Activated CD4-positive, alpha-beta T cell treated with anti-CD3 and anti-CD28 coated beads for 1 hour (primary cell): ENCODE results near the gene SLC29A3.
"Not testable (repeated sequence)": the region's sequence is repeated elsewhere in the genome, so short reads cannot be mapped to it uniquely, and the experiment has no call there.

ENCODE experiments used
- DNase-seq: peaks from one replicate; pipeline ENCODE4 v3.0.0-alpha.2; 2020

SLC29A3 gene

GRCh38 chr10:71319042-71319799, at the start of gene SLC29A3:
TSS of gene SLC29A3 (plus strand) at chr10:71319259. CDS start at chr10:71319310, 51 bp downstream.
- peak; percentile 76 for DNase-seq

- no peak for DNase-seq
Observed at GRCh38 chr10:71269301-71270288, 49.5 kb upstream of the SLC29A3 start.

- no peak for DNase-seq
Observed at GRCh38 chr10:71270301-71271220, 48.5 kb upstream of the SLC29A3 start.

DNA sequence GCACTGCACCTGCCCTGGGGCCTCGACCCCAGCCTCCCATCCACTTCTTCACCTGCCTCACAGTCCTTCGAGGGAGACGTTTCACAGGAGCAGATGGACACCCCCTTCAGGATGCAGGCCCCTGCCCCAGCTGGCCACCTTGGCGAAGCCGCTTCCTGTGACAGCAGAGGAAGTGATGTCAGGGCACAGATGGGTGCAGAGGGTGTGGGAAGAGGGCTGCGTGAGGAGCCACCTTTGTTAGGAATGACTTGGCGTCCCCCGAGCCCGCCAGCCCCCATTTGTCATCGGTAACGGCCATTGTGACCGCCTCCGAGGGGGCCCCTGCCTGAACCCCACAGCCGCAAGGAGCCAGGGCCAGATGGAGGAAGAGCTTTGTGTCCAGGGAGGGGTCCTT, 47.4 kb upstream of the SLC29A3 start:
- no peak for DNase-seq

DNA sequence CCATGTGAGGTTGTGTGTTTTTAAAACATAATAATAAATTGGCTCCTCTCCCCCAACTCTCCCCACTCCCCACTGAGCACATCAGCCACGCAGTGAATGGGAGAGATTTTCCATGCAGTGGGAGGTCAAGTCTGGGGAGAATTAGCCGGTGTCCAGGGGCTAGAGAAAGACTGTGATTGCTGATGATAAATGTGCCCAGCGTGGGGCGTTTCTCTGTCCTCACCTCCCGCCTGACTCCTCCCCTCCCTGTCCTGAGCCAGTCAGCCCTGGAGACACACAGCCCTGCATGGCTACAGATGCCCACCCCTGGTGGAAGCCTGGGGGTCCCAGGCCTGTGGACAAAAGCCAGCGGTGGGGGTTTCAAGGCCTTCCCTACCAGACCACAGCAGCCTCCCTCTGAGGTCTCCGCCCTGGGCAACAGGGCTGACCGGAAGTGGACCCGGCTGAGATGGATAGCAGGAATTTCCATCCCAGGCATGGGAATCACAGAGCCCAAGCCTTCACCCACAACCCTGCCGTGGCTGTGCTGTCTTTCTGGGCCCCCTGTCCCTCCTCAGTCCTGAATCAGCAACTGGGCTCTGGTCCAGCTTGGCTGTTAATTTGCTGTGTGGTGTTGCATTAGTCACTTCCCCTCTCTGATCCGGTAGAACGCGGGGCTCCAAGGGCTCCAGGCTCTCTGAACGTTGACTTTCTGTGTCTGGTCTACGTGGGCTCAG, 46.8 kb upstream of the SLC29A3 start:
- no peak for DNase-seq

DNA sequence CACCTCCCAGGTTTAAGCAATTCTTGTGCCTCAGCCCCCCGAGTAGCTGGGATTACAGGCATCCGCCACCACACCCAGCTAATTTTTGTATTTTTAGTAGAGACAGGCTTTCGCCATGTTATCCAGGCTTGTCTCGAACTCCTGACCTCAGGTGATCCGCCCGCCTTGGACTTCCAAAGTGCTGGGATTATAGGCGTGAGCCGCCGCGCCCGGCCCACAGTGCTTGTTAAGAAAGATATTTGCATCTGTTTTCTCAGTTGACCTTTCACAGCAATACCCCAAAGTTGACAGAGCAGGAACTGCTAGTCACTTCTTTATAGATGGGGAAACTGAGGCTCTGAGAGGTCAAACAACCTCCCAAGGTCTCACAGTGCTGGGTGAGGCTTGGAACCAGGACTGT, 46.1 kb upstream of the SLC29A3 start:
- not testable (repeated sequence) for DNase-seq

DNA sequence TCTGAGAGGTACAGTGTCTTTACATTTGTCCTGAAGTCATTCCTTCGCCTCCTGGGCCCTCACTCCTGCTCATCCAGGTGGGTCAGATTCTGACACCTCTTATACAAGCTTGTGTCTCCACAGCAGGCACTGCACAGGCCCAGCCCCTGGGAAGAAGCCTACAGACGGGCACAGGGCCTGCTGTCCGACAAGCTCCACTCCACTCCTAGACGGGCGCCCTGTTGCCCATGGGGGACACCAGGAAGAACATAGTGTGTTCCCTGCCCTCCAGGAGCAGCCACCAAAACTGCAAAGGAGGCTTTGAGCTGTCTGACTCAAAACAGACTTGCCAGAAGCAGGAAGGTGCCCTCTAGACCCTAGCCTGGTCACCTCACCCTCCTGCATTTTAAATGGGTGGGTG, 45.6 kb upstream of the SLC29A3 start:
- no peak for DNase-seq

GRCh38 chr10:71274901-71275796, 43.9 kb upstream of the SLC29A3 start:
- DNase-seq, result no peak

DNA sequence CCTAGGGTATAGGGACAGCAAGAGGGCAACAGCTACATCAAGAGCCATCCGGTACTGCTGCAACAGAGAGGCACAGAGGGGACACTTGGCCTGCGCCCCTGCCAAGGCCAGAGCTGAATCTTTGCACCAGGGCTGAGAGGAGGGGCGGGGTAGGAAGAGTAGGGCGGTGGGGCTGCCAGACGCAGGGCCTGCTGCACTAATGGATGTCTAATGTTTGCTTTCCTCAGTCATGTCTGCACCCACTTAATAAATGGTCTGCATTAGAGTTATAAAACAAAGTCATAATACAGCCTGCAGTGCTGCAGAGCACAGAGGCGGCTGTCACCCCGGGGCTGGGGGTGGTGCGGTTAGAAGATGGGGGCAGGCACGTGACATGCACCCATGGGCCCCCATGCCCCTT, 42.2 kb upstream of the SLC29A3 start:
- DNase-seq, result no peak

- no peak for DNase-seq
Observed at GRCh38 chr10:71277914-71278665, 41.0 kb upstream of the SLC29A3 start.

GRCh38 chr10:71278691-71279588, 40.1 kb upstream of the SLC29A3 start:
- DNase-seq, result no peak

DNA sequence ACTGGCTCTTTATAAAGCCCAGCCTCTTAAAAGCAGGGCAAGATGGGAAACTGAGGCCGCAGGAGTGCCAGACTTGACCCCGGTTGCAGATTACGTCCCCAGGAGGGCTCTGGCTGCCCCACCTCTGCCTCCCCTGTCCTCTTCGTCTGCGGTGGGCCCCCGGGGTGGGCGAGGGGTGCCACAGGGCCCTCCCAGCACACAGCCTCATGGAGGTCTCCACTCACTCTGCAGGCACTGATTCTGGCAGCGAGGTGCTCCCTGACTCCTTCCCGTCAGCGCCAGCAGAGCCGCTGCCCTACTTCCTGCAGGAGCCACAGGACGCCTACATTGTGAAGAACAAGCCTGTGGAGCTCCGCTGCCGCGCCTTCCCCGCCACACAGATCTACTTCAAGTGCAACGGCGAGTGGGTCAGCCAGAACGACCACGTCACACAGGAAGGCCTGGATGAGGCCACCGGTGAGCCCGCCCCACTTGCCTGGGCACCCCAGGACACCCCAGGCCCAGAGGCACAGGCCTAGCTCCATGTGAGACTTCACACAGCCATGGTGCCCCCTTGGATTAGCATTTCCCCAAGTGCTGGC, 39.4 kb upstream of the SLC29A3 start:
- no peak for DNase-seq

DNA sequence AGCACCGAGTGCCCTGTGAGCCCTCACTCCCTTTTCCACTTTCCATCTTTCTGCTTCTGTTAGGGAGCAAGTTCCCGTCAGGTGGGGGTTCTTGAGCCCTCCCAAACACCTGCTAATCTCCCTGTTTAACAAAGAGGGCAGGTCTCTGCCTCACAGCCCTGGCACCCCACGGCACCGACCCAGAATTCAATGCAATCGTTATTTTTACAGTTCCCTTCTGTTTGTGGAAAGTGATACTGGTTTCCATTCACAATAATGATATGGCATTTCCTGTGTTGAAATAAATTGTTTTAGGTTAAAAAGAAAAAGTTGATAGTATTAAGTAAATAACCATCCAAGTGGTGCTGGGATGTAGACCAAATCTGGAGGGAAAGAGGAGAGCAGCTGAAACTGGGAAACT, 38.8 kb upstream of the SLC29A3 start:
- no peak for DNase-seq

- DNase-seq, result no peak
Observed at GRCh38 chr10:71280825-71281224, 38.2 kb upstream of the SLC29A3 start.

- DNase-seq, result no peak
Observed at GRCh38 chr10:71281646-71282322, 37.3 kb upstream of the SLC29A3 start.

GRCh38 chr10:71282323-71282680, 36.8 kb upstream of the SLC29A3 start:
- DNase-seq, result no peak

DNA sequence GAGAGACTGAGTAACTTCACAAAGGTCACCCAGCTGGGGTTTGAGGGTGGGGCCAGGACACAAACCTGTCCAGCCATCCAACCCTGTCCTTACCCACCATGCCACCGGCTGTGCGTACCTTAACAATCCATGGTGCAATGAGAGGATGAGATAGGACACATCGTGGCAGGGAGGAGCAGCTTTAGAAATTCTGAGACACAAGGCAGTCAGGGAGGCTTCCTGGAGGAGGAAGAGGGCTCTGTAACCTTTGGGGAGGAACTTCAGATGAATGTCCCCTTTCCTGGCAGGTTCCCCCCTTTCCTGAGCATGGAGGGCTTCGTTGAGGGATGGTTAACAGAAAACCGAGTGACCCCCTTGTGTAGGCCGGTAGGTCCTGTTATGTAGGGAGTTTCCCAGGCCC, 35.6 kb upstream of the SLC29A3 start:
- no peak for DNase-seq

DNA sequence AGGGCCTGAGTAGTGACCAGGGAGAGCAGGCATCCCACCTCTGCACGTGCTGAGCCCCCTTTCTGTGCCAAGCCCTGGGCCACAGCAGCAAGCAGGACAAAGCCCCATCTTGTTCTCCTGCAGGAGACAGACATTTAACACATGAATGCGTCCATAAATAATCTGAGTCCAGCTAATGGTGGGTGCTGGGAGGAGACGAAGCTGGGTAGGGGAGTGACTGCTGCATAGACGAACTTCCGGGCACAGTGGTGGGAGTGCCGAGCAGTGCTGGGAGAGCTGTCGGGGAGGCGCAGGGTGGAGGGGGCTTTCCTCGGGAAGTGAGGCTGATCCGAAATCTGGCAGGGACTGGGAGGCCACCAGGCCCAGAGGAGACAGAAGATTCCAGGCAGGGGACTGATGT, 35.2 kb upstream of the SLC29A3 start:
- DNase-seq, result no peak
